IMR-90 (cell line): ENCODE data around the gene KRT4. TPM values are rescaled to one million over a fixed set of nuclear protein-coding genes. Genes with fewer than 3 reads are reported as not detected.

Experiments used
- ATAC-seq: fragments of 200-7000 bp; cut with Tn5 transposase; 2 replicates; pipeline ENCODE4 v1.9.1; 2020; ENCODE audit warnings: low read depth, mild to moderate bottlenecking, moderate library complexity
- BruUV-seq: library from RNA; stranded (reverse); fragments of 400-500 nt; replicated peaks from 2 replicates; lab custom pipeline; 2021; lab: Mats Ljungman, UMichigan
- CTCF ChIA-PET: fragments of 300-600 bp; formaldehyde crosslinking; extraction: SDS; loops from one replicate; lab custom pipeline; 2021; ENCODE audit warnings: antibody characterized with exemption; lab: Yijun Ruan, JAX
- POLR2A ChIA-PET: fragments of 300-600 bp; sonication (Branson Sonifier 250); formaldehyde crosslinking; loops from one replicate; lab custom pipeline; 2022; ENCODE audit warnings: antibody characterized with exemption; ENCODE audit not compliant: unreplicated experiment; lab: Charles Lee
- DNase-seq: peaks from one replicate; pipeline ENCODE4 v3.0.0; 2013
- H2AFZ ChIP-seq: replicated peaks from 2 replicates; pipeline ENCODE3; 2013; ENCODE audit warnings: low read length, mild to moderate bottlenecking; ENCODE audit not compliant: poor library complexity
- H2AK5ac ChIP-seq: 2 replicates; pipeline ENCODE4 v1.6.1; 2013; ENCODE audit warnings: low read depth, low read length, inconsistent platforms
- H2AK9ac ChIP-seq: replicated peaks from 2 replicates; pipeline ENCODE3; 2013; ENCODE audit warnings: mild to moderate bottlenecking, low read depth, low read length, moderate library complexity; ENCODE audit not compliant: poor library complexity
- H2BK120ac ChIP-seq: 2 replicates; pipeline ENCODE4 v1.6.1; 2013; ENCODE audit warnings: low read depth, low read length, inconsistent platforms
- H2BK15ac ChIP-seq: 3 replicates; pipeline ENCODE4 v1.6.1; 2013; ENCODE audit warnings: low read depth, low read length, inconsistent platforms
- H2BK20ac ChIP-seq: 2 replicates; pipeline ENCODE4 v1.6.1; 2013; ENCODE audit warnings: low read depth, mild to moderate bottlenecking, inconsistent platforms, low read length, moderate library complexity
- H2BK5ac ChIP-seq: 2 replicates; pipeline ENCODE4 v1.6.1; 2013; ENCODE audit warnings: mild to moderate bottlenecking, low read depth, low read length, inconsistent platforms; ENCODE audit not compliant: poor library complexity, severe bottlenecking
- H3K14ac ChIP-seq: replicated peaks from 2 replicates; pipeline ENCODE4 v1.6.1; 2013; ENCODE audit warnings: low read depth, low read length, inconsistent platforms
- H3K18ac ChIP-seq: 2 replicates; pipeline ENCODE4 v1.6.1; 2013; ENCODE audit warnings: low read depth, low read length, control low read depth
- H3K23ac ChIP-seq: 2 replicates; pipeline ENCODE4 v1.6.1; 2013; ENCODE audit warnings: low read depth, low read length, inconsistent platforms
- H3K27ac ChIP-seq: 2 replicates; pipeline ENCODE4 v1.5.1; 2013; ENCODE audit warnings: mild to moderate bottlenecking, control low read depth, low read length; ENCODE audit not compliant: insufficient read depth
- H3K27me3 ChIP-seq: 2 replicates; pipeline ENCODE4 v1.6.1; 2013; ENCODE audit warnings: low read length; ENCODE audit not compliant: control insufficient read depth, insufficient read depth
- H3K36me3 ChIP-seq: 2 replicates; pipeline ENCODE4 v1.6.1; 2013; ENCODE audit warnings: low read length, mixed read lengths; ENCODE audit not compliant: control insufficient read depth, insufficient read depth
- H3K4ac ChIP-seq: 2 replicates; pipeline ENCODE4 v1.6.1; 2013; ENCODE audit warnings: low read depth, low read length, inconsistent platforms
- H3K4me1 ChIP-seq: 2 replicates; pipeline ENCODE4 v1.6.1; 2013; ENCODE audit warnings: low read length, mixed read lengths; ENCODE audit not compliant: control insufficient read depth, insufficient read depth
- H3K4me2 ChIP-seq: 2 replicates; pipeline ENCODE4 v1.6.1; 2013; ENCODE audit warnings: low read depth, mild to moderate bottlenecking, control low read depth, low read length, moderate library complexity
- H3K4me3 ChIP-seq: 2 replicates; pipeline ENCODE4 v1.5.1; 2013; ENCODE audit warnings: low read depth, mild to moderate bottlenecking, control low read depth, low read length, moderate library complexity; ENCODE audit not compliant: insufficient read depth
- H3K56ac ChIP-seq: 2 replicates; pipeline ENCODE4 v1.6.1; 2013; ENCODE audit warnings: low read length, inconsistent platforms; ENCODE audit not compliant: insufficient read depth; ENCODE audit errors: extremely low read depth
- H3K79me1 ChIP-seq, 2 experiments: 2 replicates each; pipeline ENCODE4 v1.6.1; 2013; ENCODE audit warnings: low read length in 2 of 2, inconsistent platforms in 1 of 2, low read depth in 1 of 2
- H3K9ac ChIP-seq: 2 replicates; pipeline ENCODE4 v1.6.1; 2013; ENCODE audit warnings: low read depth, low read length, control low read depth
- H3K9me1 ChIP-seq: 2 replicates; pipeline ENCODE4 v1.6.1; 2013; ENCODE audit warnings: low read length, inconsistent platforms; ENCODE audit not compliant: insufficient read depth
- H3K9me3 ChIP-seq: 2 replicates; pipeline ENCODE4 v1.6.1; 2013; ENCODE audit warnings: low read length; ENCODE audit not compliant: control insufficient read depth, insufficient read depth
- H4K20me1 ChIP-seq: 2 replicates; pipeline ENCODE4 v1.6.1; 2013; ENCODE audit warnings: low read length, inconsistent platforms; ENCODE audit not compliant: insufficient read depth
- H4K5ac ChIP-seq: 2 replicates; pipeline ENCODE4 v1.6.1; 2013; ENCODE audit warnings: mild to moderate bottlenecking, low read depth, low read length, control low read depth
- H4K8ac ChIP-seq, 2 experiments: 2 replicates each; pipeline ENCODE4 v1.6.1; 2013; ENCODE audit warnings: low read depth in 2 of 2, low read length in 2 of 2, control low read depth in 1 of 2, inconsistent platforms in 1 of 2
- H4K91ac ChIP-seq: 2 replicates; pipeline ENCODE4 v1.6.1; 2013; ENCODE audit warnings: low read depth, low read length, inconsistent platforms; ENCODE audit not compliant: insufficient read depth
- MXI1 ChIP-seq: IDR thresholded peaks from 2 replicates; pipeline ENCODE4 v1.6.1; 2012; ENCODE audit warnings: low read depth, mild to moderate bottlenecking, low read length, moderate library complexity, borderline replicate concordance
- NFE2L2 ChIP-seq: fragments of 150-350 bp; IDR thresholded peaks from 2 replicates; pipeline ENCODE4 v1.6.1; 2016; ENCODE audit warnings: low read depth, mild to moderate bottlenecking, low read length
- POLR2A ChIP-seq: IDR thresholded peaks from 2 replicates; pipeline ENCODE4 v1.6.1; 2012; ENCODE audit warnings: mild to moderate bottlenecking, low read depth, low read length
- RCOR1 ChIP-seq: IDR thresholded peaks from 2 replicates; pipeline ENCODE4 v1.6.1; 2012; ENCODE audit warnings: mild to moderate bottlenecking, low read length, improper control_type of control experiment; ENCODE audit not compliant: insufficient replicate concordance
- dilution Hi-C: fragments of 300-500 bp; cut with HindIII; formaldehyde crosslinking; loops from one replicate; pipeline ENCODE4 v1.14.3; 2018; ENCODE audit warnings: low sequenced_read_pairs; ENCODE audit not compliant: unreplicated experiment
- in situ Hi-C: fragments of 300-500 bp; cut with MboI; formaldehyde crosslinking; loops from 3 replicates; pipeline ENCODE4 v1.14.3; 2019; ENCODE audit warnings: low sequenced_read_pairs, inconsistent platforms, mixed read lengths
- intact Hi-C: fragments of 100-400 bp; cut with micrococcal nuclease; formaldehyde crosslinking; loops from 2 replicates; pipeline ENCODE4 v1.10.0; 2022
- polyA plus RNA-seq, 3 experiments: library from polyadenylated mRNA; depleted of rRNA; stranded (reverse); fragments of >200 nt; gene quantifications; 2 replicates each; pipeline ENCODE4 v1.2.3, GENCODE V29; 2012; ENCODE audit warnings: low replicate concordance in 1 of 3
- total RNA-seq: library from RNA; depleted of rRNA; stranded (reverse); fragments of >200 nt; gene quantifications from 2 replicates; pipeline ENCODE4 v1.2.3, GENCODE V29; 2012
- TF ChIP-seq, protein P1 (sequence below): fragments of 150-350 bp; IDR thresholded peaks from 2 replicates; pipeline ENCODE4 v1.6.1; 2017; ENCODE audit warnings: mild to moderate bottlenecking, antibody characterized with exemption, low read length, low read depth

Gene KRT4
- total and polyA plus RNA-seq, 2 of the 4 experiments (the other 2 are of a cell fraction): under 0.01 to 0.07 TPM

DNA sequence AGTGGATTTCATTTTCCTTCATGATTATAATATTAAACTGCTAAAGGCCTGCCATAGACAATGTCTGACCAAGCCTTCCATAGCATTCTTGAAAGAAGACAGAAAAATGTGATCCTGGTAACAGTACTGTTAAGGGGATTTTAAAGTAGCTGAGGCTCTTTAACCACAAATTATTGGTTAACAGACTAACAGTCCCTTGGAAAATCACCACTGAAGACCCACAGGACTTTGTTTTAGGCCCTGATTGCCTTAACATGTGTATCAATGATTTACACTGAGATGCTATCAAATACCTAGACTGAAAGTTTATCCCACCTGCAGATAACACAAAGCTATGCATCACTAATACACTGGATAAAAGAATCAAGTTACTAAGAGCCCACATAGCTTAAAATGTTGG, 14.2 kb upstream of the KRT4 start:
- Histone ChIP-seq H2BK15ac (no peak overlapping the region), H2BK20ac (no peak overlapping the region), H4K8ac (no peak overlapping the region), H3K9ac (no peak overlapping the region), H3K14ac (no peak overlapping the region), H3K23ac (no peak overlapping the region), H3K4ac (no peak overlapping the region), H3K27me3 (peaks cover 11% of the 10 kb centered on the region), H4K20me1 (no peaks in the 10 kb centered on the region), H4K5ac (no peak overlapping the region), H3K27ac (no peak overlapping the region), H2AFZ (no peak overlapping the region), H2BK120ac (no peak overlapping the region), H3K79me1 (no peaks in the 10 kb centered on the region), H3K4me1 (0 out of 2 replicates have a peak, but pooled peaks cover 2% of the 10 kb centered on the region), H3K9me3 (no peaks in the 10 kb centered on the region), H3K18ac (no peak overlapping the region), H3K4me3 (no peak overlapping the region), H3K36me3 (no peaks in the 10 kb centered on the region), H3K4me2 (no peak overlapping the region), H3K9me1 (no peaks in the 10 kb centered on the region; the same call in 1 of the 2 replicates), H2AK9ac (no peak overlapping the region), H2AK5ac (no peak overlapping the region), H2BK5ac (no peak overlapping the region), H4K91ac (no peak overlapping the region), H3K56ac (no peak overlapping the region)
- ATAC-seq: no peak
- no TSS peak for BruUV-seq
- ChIA-PET POLR2A (no interaction called here), CTCF (no interaction called here)
- dilution Hi-C loops: no loop called here
- in situ Hi-C loops: no loop called here
- intact Hi-C loops: no loop called here
- DNase-seq: no peak
- TF ChIP-seq, protein P1, sequence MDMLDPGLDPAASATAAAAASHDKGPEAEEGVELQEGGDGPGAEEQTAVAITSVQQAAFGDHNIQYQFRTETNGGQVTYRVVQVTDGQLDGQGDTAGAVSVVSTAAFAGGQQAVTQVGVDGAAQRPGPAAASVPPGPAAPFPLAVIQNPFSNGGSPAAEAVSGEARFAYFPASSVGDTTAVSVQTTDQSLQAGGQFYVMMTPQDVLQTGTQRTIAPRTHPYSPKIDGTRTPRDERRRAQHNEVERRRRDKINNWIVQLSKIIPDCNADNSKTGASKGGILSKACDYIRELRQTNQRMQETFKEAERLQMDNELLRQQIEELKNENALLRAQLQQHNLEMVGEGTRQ: no peak
- no peak for TF ChIP-seq MXI1
- TF ChIP-seq POLR2A: no peak
- TF ChIP-seq RCOR1: no peak
- TF ChIP-seq NFE2L2: no peak
